Keratinocyte (primary cell): ENCODE data around the gene MNAT1. TPM values are rescaled to one million over a fixed set of nuclear protein-coding genes. Genes with fewer than 3 reads are reported as not detected.

Source experiments
- DNase-seq: peaks from one replicate; pipeline ENCODE4 v3.0.0-alpha.2; 2011; ENCODE audit warnings: low read depth, missing footprints, low spot score
- FAIRE-seq: peaks from 2 replicates; lab custom pipeline; 2011; peaks lifted over from hg19 to GRCh38; lab: Jason Lieb, UNC
- H2AFZ ChIP-seq: 2 replicates; pipeline ENCODE4 v1.6.0; 2012; ENCODE audit warnings: low read length, control low read depth, inconsistent platforms; ENCODE audit not compliant: control insufficient read depth
- H3K27ac ChIP-seq: 2 replicates; pipeline ENCODE4 v1.5.1; 2011; ENCODE audit warnings: low read length; ENCODE audit not compliant: control insufficient read depth, insufficient read depth
- H3K27me3 ChIP-seq: 3 replicates; pipeline ENCODE4 v1.6.0; 2011; ENCODE audit warnings: low read length; ENCODE audit not compliant: control insufficient read depth, insufficient read depth; ENCODE audit errors: extremely low read depth
- H3K36me3 ChIP-seq, 2 experiments: 2 replicates in 1 of 2; 3 replicates in 1 of 2; pipeline ENCODE4 v1.5.1; 2011; ENCODE audit warnings: low read length in 2 of 2, mild to moderate bottlenecking in 1 of 2; ENCODE audit not compliant: control insufficient read depth in 2 of 2, insufficient read depth in 2 of 2; ENCODE audit errors: extremely low read depth in 1 of 2
- H3K4me1 ChIP-seq: 3 replicates; pipeline ENCODE4 v1.5.1; 2011; ENCODE audit warnings: low read length; ENCODE audit not compliant: control insufficient read depth, insufficient read depth; ENCODE audit errors: extremely low read depth
- H3K4me2 ChIP-seq: 3 replicates; pipeline ENCODE4 v1.6.0; 2011; ENCODE audit warnings: low read depth, low read length; ENCODE audit not compliant: control insufficient read depth, insufficient read depth; ENCODE audit errors: extremely low read depth
- H3K4me3 ChIP-seq, 3 experiments: fragments of 200-600 bp in 1 of 3; sonication (generic) in 1 of 3; 2 replicates in 2 of 3; 3 replicates in 1 of 3; pipeline ENCODE4 v1.5.1; 2011 to 2016; ENCODE audit warnings: low read length in 3 of 3, mild to moderate bottlenecking in 3 of 3, control low read depth in 2 of 3, inconsistent platforms in 1 of 3, low read depth in 1 of 3, mixed read lengths in 1 of 3, mixed run types in 1 of 3, moderate library complexity in 1 of 3; ENCODE audit not compliant: control insufficient read depth in 2 of 3, insufficient read depth in 2 of 3; ENCODE audit errors: extremely low read depth in 1 of 3
- H3K79me2 ChIP-seq: 2 replicates; pipeline ENCODE4 v1.6.0; 2012; ENCODE audit warnings: low read length; ENCODE audit not compliant: control insufficient read depth, insufficient read depth
- H3K9ac ChIP-seq: 3 replicates; pipeline ENCODE4 v1.6.0; 2011; ENCODE audit warnings: low read length; ENCODE audit not compliant: control insufficient read depth, insufficient read depth; ENCODE audit errors: extremely low read depth
- H3K9me1 ChIP-seq: 3 replicates; pipeline ENCODE4 v1.6.0; 2011; ENCODE audit warnings: low read length; ENCODE audit not compliant: control insufficient read depth, insufficient read depth; ENCODE audit errors: extremely low read depth
- H3K9me3 ChIP-seq: 2 replicates; pipeline ENCODE4 v1.5.1; 2012; ENCODE audit warnings: low read depth, low read length; ENCODE audit not compliant: control insufficient read depth
- H4K20me1 ChIP-seq: 3 replicates; pipeline ENCODE4 v1.6.0; 2011; ENCODE audit warnings: low read length; ENCODE audit not compliant: control insufficient read depth, insufficient read depth; ENCODE audit errors: extremely low read depth
- CTCF ChIP-seq, 3 experiments: IDR thresholded peaks in 1 of 3; conservative IDR thresholded peaks in 1 of 3; optimal IDR thresholded peaks in 1 of 3; 2 replicates in 2 of 3; 3 replicates in 1 of 3; pipeline versions ENCODE3 to v1.5.1; 2011; ENCODE audit warnings: low read length in 3 of 3, mild to moderate bottlenecking in 3 of 3, moderate library complexity in 2 of 3, control low read depth in 1 of 3, inconsistent platforms in 1 of 3; ENCODE audit not compliant: insufficient read depth in 2 of 3; ENCODE audit errors: extremely low read depth in 1 of 3
- EZH2 ChIP-seq: IDR thresholded peaks from one replicate; pipeline ENCODE4 v1.6.1; 2012; ENCODE audit warnings: inconsistent platforms, mild to moderate bottlenecking, low read length, moderate library complexity
- dilution Hi-C: fragments of 300-500 bp; cut with MboI; formaldehyde crosslinking; loops from one replicate; pipeline ENCODE4 v1.7.0; 2020; ENCODE audit warnings: low sequenced_read_pairs; ENCODE audit not compliant: extremely low pct_ligation_motif_present
- polyA plus RNA-seq, 5 experiments: library from polyadenylated mRNA; depleted of rRNA in 3 of 5; stranded (reverse) in 3 of 5; stranded (forward) in 1 of 5; unstranded in 1 of 5; fragments of >200 nt; gene quantifications; 1 replicate in 1 of 5; 2 replicates in 3 of 5; 3 replicates in 1 of 5; pipeline versions ENCODE4 v1.2.1 to v1.2.3, GENCODE V29; 2011 to 2012; ENCODE audit warnings: missing spikeins in 2 of 5, low read depth in 1 of 5, low replicate concordance in 1 of 5

Gene MNAT1
- polyA plus RNA-seq, 1 donor (not counting 4 experiments of a cell fraction or from before 2014, with no cell fraction given) = 79.5 TPM

GRCh38 chr14:60713513-60713912 lies 21.0 kb upstream of the MNAT1 start:
- no peaks in the 10 kb centered on the region for H3K27me3 ChIP-seq
- dilution Hi-C loops = no loop called here
- no peak overlapping the region for H3K9ac ChIP-seq
- no peaks in the 10 kb centered on the region for H3K4me1 ChIP-seq
- TF ChIP-seq EZH2 (no peak), CTCF (optimal IDR thresholded peaks at IDR 0.05 in 1 of 3, IDR thresholded peaks at IDR 0.05 in 1 of 3, conservative IDR thresholded peaks at IDR 0.05 in 1 of 3; ENCODE audit: extremely low read depth in 1 of 3, insufficient read depth in 2 of 3, low read length in 3 of 3) (no peak)
- no peaks in the 10 kb centered on the region for H4K20me1 ChIP-seq
- H3K79me2 ChIP-seq = no peaks in the 10 kb centered on the region
- H3K9me3 ChIP-seq = no peaks in the 10 kb centered on the region
- H3K9me1 ChIP-seq = no peaks in the 10 kb centered on the region
- H3K4me3 ChIP-seq = no peak overlapping the region
- no peak overlapping the region for H3K27ac ChIP-seq
- DNase-seq (no peak), FAIRE-seq (no peak)
- no peak overlapping the region for H2AFZ ChIP-seq
- no peak overlapping the region for H3K4me2 ChIP-seq
- H3K36me3 ChIP-seq = peaks cover 0 to 9% of the 10 kb centered on the region in 2 experiments

- Histone ChIP-seq H4K20me1 (no peaks in the 10 kb centered on the region), H3K4me2 (no peak overlapping the region), H3K79me2 (peaks cover 21% of the 10 kb centered on the region), H3K9me1 (no peaks in the 10 kb centered on the region), H3K36me3 (peaks cover 1 to 11% of the 10 kb centered on the region in 2 experiments), H3K9ac (no peak overlapping the region), H3K4me1 (peaks cover 4% of the 10 kb centered on the region), H2AFZ (no peak overlapping the region), H3K27ac (no peak overlapping the region), H3K4me3 (no peak overlapping the region), H3K27me3 (no peaks in the 10 kb centered on the region), H3K9me3 (no peaks in the 10 kb centered on the region)
- TF ChIP-seq EZH2 (no peak), CTCF (optimal IDR thresholded peaks at IDR 0.05 in 1 of 3, IDR thresholded peaks at IDR 0.05 in 1 of 3, conservative IDR thresholded peaks at IDR 0.05 in 1 of 3; ENCODE audit: extremely low read depth in 1 of 3, insufficient read depth in 2 of 3, low read length in 3 of 3) (no peak)
- dilution Hi-C loops = no loop called here
- FAIRE-seq = no peak
- no peak for DNase-seq
Observed at GRCh38 chr14:60720391-60720790, 14.2 kb upstream of the MNAT1 start.
